K562 treated with DMSO at 1 percent for 4 hours (cell line): ENCODE data around the gene CRIP1. TPM values are rescaled to one million over a fixed set of nuclear protein-coding genes. Genes with fewer than 3 reads are reported as not detected.

Experiments
- total RNA-seq: library from RNA; unstranded; fragments of 300-600 nt; gene quantifications from 2 replicates; pipeline ENCODE4 v1.2.3, GENCODE V29; 2022; ENCODE audit not compliant: insufficient read depth

CRIP1 gene, protein sequence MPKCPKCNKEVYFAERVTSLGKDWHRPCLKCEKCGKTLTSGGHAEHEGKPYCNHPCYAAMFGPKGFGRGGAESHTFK
- total RNA-seq = not detected in 2 replicates

DNA sequence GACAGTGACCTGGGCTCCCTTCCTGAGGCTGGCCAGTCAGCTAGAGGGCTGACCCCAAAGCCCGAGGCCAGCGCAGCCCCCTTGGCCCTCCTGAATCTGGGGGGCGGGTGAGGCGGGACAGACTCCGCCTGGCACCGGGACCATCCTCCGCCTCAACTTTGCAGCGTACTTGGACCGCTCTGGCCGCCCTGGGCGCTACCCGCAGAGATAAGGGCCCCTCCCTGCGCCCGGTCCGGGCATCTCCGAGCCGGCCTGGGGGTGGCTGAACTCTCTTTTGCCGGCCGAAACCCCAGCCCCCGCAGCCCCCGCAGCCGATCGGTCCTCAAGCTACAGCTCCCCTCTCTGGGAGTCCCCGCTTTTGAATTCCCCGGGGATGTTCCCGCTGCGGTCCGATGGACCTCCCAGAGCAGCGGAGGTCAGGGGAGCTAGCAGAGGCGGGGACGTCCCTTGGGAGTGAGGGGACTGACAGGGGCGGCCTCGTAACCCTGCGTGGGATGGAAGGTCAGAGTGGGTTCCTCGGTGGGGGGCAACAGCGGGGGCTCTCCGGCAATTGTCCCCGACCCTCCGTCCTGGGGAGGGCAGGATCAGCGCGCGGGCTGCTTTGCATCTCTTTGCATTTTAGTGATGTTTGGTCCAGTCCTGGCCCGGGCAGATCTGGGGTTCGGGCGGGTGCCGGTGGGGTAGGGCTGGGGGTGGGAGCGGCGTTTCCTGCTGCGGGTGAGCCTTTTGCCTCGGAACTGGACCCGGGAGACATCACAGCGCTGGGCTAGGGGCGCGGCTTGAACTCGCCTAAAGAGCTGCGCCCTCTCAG is at the start of gene CRIP1:
CRIP1 (plus strand) TSS at position 724 of the 811 bp plus-strand sequence. CDS start 374 bp downstream, outside the sequence.

DNA sequence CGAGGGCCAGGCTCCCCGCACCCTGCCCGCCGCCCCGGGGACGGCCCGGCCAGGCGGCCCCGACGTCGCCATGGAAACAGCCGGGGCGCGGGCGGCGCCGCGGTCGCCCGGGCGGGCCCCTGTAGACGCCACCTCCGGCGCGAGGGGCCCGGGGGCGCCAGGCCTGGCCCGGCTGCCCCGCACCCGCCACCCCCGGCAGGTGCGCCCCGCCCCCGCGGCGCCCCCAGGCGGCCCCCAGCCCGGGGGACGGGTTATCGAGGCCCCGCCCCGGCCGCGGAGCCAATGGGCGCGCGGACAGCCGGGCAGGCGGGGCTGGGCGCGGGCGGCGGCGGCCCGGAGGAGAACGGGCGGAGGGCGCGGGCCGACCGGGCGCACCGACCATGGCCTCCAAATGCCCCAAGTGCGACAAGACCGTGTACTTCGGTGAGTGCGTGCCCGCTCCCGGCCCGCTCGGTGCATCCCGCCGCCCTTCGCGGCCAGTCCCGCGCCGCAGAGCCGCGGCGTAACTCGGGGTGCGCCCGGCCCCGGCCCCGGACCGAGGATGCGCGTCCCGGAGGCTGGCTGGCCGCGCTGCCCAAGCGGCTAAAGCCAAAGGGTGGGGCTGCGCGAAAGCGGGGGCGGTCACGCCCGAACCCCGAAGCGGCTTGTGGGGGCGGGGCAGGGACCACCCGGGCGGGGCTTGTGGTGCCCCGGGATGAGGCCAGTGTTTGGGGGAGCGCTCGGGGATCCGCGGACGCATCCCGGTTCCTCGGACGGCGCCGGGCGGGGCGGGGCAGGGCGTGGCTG is 12.0 kb upstream of the CRIP1 start, which contains the start of gene CRIP2:
CRIP2 (plus strand) TSS at position 339 of the 786 bp plus-strand sequence; CDS start at position 381, 42 bp downstream.

DNA sequence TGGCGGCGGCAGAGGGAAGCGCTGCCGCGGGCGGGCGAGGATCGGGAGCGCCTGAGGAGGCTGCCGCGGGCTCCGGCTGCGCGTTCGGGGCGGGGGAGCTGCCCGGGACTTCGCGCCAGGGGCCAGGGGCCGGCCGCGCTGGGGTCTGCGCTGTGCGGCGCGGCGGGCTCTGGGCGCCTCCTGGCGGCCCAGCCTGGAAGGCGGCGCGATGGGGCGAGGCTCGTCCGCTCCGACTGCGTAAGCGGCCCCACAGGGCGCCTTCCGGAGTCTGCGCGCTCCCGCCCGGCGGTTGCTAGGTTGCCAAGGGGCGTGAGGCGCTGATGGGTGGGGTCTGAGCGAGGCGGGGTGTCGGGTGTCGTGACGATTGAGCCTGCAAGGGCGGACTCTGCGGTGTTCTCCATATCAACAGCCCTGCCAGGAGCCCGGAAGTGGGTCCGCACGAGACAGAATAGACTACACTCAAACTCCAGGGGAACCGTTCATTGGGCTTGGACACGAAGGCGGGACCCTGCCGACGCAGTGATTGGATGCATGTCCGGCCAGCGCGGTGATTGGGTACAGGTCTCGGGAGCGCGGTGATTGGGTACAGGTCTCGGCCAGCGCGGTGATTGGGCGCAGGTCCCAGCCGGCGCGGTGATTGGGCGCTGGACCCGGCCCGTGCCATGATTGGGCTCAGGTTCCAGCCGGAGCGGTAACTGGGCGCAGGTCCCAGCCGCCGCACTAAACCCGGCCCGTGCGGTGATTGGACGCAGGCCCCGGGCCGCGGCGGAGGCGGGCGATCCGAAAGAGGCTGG is 4.1 kb downstream of the CRIP1 start, which contains the start of gene TEDC1:
TEDC1 (plus strand) TSS at position 675 of the 794 bp plus-strand sequence. CDS start 130 bp downstream, outside the sequence.

DNA sequence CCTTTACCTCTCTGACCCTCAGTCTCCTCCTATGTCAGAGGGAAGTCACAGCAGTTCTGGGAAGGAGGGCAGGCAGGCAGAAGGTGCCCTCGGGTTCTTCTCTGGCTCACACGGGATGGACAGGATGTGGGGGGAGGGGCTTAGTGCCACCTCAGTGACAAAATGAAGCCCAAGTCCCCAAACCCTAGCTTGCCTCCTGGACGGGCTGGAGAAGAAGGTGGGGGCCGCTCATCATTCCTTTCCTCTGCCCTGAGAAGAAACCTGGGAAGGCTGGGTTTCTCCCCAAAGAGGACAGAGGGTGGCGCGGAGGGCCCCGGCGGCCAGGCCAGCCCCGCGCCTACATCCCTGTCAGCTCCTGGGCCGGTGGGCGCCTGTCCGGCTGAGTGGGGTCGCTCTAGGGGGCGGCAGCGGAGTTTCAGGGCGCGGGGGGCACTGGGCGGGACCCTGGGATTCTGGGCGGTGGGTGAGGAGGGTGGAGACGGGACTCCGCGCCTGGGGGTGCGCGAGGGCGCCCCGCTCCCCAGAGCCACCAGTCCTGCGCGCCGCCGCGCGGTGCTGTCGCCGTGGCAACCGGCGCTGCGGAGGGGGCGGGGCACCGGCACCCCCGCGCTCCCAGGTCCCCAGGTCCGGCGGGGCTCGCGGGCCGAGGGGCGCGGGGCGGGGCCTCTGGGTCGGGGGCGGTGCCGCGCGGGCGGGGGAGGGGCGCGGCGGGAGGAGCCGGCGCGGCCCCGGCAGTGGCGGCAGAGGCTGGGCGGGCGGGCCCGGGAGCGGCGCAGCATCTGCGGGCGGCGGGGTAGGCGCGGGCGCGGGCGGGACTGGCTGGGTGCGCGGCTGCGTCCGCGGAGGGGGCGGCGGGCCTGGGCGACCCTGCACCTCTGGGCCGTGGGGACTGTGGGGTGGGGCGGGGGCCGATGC is 39.4 kb downstream of the CRIP1 start, which contains the start of gene TMEM121:
TMEM121 (plus strand) TSS at position 723 of the 915 bp plus-strand sequence. CDS start 2,252 bp downstream, outside the sequence.

Other genes with a start within 250 kb of the CRIP1 start
- not detected in 2 replicates for gene BTBD6, start 238.4 kb upstream of the CRIP1 start, total RNA-seq
- gene BRF1, start 185.9 kb upstream of the CRIP1 start, total RNA-seq = 19.5 and 24.6 TPM in 2 replicates
- 18.3 and 21.3 TPM in 2 replicates for gene PACS2, start 172.1 kb upstream of the CRIP1 start, total RNA-seq
- 0.30 TPM in 1 of 2 replicates, not detected in the other for gene TEX22, start 88.3 kb upstream of the CRIP1 start, total RNA-seq
- gene MTA1, start 67.1 kb upstream of the CRIP1 start, total RNA-seq = 72.7 and 94.9 TPM in 2 replicates
- gene CRIP2, start 12.1 kb upstream of the CRIP1 start, total RNA-seq = 2.7 and 4.4 TPM in 2 replicates
- gene TEDC1, start 4.4 kb downstream of the CRIP1 start, total RNA-seq = 10.7 and 14.3 TPM in 2 replicates
- gene TMEM121, start 39.7 kb downstream of the CRIP1 start, total RNA-seq = not detected in 2 replicates